CD8-positive, alpha-beta memory T cell (primary cell): Measurements from ENCODE around the gene AGFG2. TPM values are rescaled to one million over a fixed set of nuclear protein-coding genes. Genes with fewer than 3 reads are reported as not detected.
"Not testable (repeated sequence)": the region's sequence is repeated elsewhere in the genome, so short reads cannot be mapped to it uniquely, and the experiment has no call there.

Source experiments
- CTCF ChIA-PET: fragments of 350-600 bp; sonication (Branson Sonifier 250); formaldehyde crosslinking; loops from one replicate; lab custom pipeline; 2021; ENCODE audit warnings: antibody characterized with exemption; lab: Charles Lee
- POLR2A ChIA-PET: fragments of 350-600 bp; sonication (Branson Sonifier 250); formaldehyde crosslinking; loops from one replicate; lab custom pipeline; 2021; ENCODE audit warnings: antibody characterized with exemption; lab: Charles Lee
- DNase-seq, 5 donors: peaks; one replicate each; pipeline versions ENCODE4 v3.0.0 to v3.0.0-alpha.2; 2020 to 2022; ENCODE audit warnings: mixed read lengths in 1 of 5
- H3K27ac ChIP-seq: one replicate; pipeline ENCODE4 v1.7.0; 2013; ENCODE audit warnings: low read depth, mild to moderate bottlenecking, low read length, moderate library complexity
- H3K27me3 ChIP-seq: 2 replicates; pipeline ENCODE4 v1.7.0; 2013; ENCODE audit warnings: low read length, mild to moderate bottlenecking; ENCODE audit not compliant: insufficient read depth, poor library complexity, severe bottlenecking
- H3K36me3 ChIP-seq: 2 replicates; pipeline ENCODE4 v1.7.0; 2013; ENCODE audit warnings: mild to moderate bottlenecking, low read length, moderate library complexity; ENCODE audit not compliant: insufficient read depth
- H3K4me1 ChIP-seq: 2 replicates; pipeline ENCODE4 v1.7.0; 2013; ENCODE audit warnings: mild to moderate bottlenecking, low read length, moderate library complexity; ENCODE audit not compliant: insufficient read depth
- H3K4me3 ChIP-seq: 2 replicates; pipeline ENCODE4 v1.7.0; 2013; ENCODE audit warnings: mild to moderate bottlenecking, low read length
- H3K9me3 ChIP-seq: 2 replicates; pipeline ENCODE4 v1.7.0; 2013; ENCODE audit warnings: mild to moderate bottlenecking, low read length
- H3K27ac Mint-ChIP-seq, 8 donors: one replicate each; pipeline ENCODE4 v1.8.0; 2020 to 2021; ENCODE audit warnings: mixed read lengths in 8 of 8, mild to moderate bottlenecking in 6 of 8, inconsistent platforms in 3 of 8, moderate library complexity in 3 of 8
- H3K27me3 Mint-ChIP-seq, 2 donors: one replicate each; pipeline ENCODE4 v1.8.0; 2020 to 2021; ENCODE audit warnings: mixed read lengths in 2 of 2, mild to moderate bottlenecking in 1 of 2, moderate library complexity in 1 of 2
- H3K36me3 Mint-ChIP-seq, 3 donors: one replicate each; pipeline ENCODE4 v1.8.0; 2020 to 2021; ENCODE audit warnings: mixed read lengths in 3 of 3, inconsistent platforms in 1 of 3, mild to moderate bottlenecking in 1 of 3
- H3K4me1 Mint-ChIP-seq, 3 donors: one replicate each; pipeline ENCODE4 v1.8.0; 2020 to 2021; ENCODE audit warnings: mixed read lengths in 3 of 3, inconsistent platforms in 1 of 3, mild to moderate bottlenecking in 1 of 3
- H3K4me3 Mint-ChIP-seq, 7 donors: one replicate each; pipeline ENCODE4 v1.8.0; 2020 to 2021; ENCODE audit warnings: mixed read lengths in 7 of 7, mild to moderate bottlenecking in 6 of 7, moderate library complexity in 4 of 7, inconsistent platforms in 2 of 7
- H3K9me3 Mint-ChIP-seq, 5 donors: one replicate each; pipeline ENCODE4 v1.8.0; 2020 to 2022; ENCODE audit warnings: mixed read lengths in 5 of 5, mild to moderate bottlenecking in 3 of 5, moderate library complexity in 2 of 5, inconsistent platforms in 1 of 5
- polyA plus RNA-seq: library from polyadenylated mRNA; unstranded; fragments of 300-500 nt; fragmentation: Illumina TruSeq; gene quantifications from one replicate; pipeline ENCODE4 v1.2.3, GENCODE V29; 2021
- total RNA-seq, 2 experiments: library from RNA; stranded (reverse); gene quantifications; one replicate each; pipeline ENCODE4 v1.2.3, GENCODE V29; 2021

Gene AGFG2
- total and polyA plus RNA-seq, 3 experiments from 2014 or later = 36.2 to 63.1 (median 60.5) TPM

- Mint-ChIP-seq H3K9me3 (no peaks in the 10 kb centered on the region), H3K4me1 (peaks cover 53 to 59% (median 56%) of the 10 kb centered on the region in 3 donors), H3K27ac (peak overlapping the region in 7 of 8 donors; percentile 77 to 93 (median 91)), H3K27me3 (peaks cover 0 to 1% of the 10 kb centered on the region in 2 donors), H3K4me3 (peak overlapping the region; percentile 95 to 99 (median 96)), H3K36me3 (peaks cover 0 to 6% (median 3%) of the 10 kb centered on the region in 3 donors)
- H3K36me3 ChIP-seq = no peaks in the 10 kb centered on the region
- ChIA-PET POLR2A (interaction anchor here (0.6 to 2.1 kb wide), 9 partner anchors 9 to 347 kb away, joined by 4 to 18 read pairs (median 5); partner anchors contain the start of genes FBXO24, LRCH4, MEPCE and TSC22D4), CTCF (interaction anchor here (0.7 to 2.8 kb wide), 6 partner anchors 10 to 64 kb away, joined by 3 to 17 read pairs (median 5); no protein-coding TSS in a partner anchor)
- H3K9me3 ChIP-seq = no peaks in the 10 kb centered on the region
- H3K4me1 ChIP-seq = peaks cover 52% of the 10 kb centered on the region
- H3K27ac ChIP-seq = peak overlapping the region; percentile 38
- H3K4me3 ChIP-seq = peak overlapping the region; percentile 79
- H3K27me3 ChIP-seq = no peaks in the 10 kb centered on the region
- no peak for DNase-seq
Measured at GRCh38 chr7:100539436-100540006, 518 bp downstream of the AGFG2 start.

GRCh38 chr7:100540073-100540723 is 1.2 kb downstream of the AGFG2 start:
- peaks cover 58% of the 10 kb centered on the region for H3K4me1 ChIP-seq
- H3K4me1 Mint-ChIP-seq = peaks cover 60 to 66% (median 63%) of the 10 kb centered on the region in 3 donors

GRCh38 chr7:100541309-100541708 is 2.3 kb downstream of the AGFG2 start:
- H3K9me3 ChIP-seq, H3K9me3 Mint-ChIP-seq, H3K4me3 ChIP-seq, H3K27me3 Mint-ChIP-seq, DNase-seq, H3K27ac ChIP-seq, H3K36me3 ChIP-seq, H3K27me3 ChIP-seq, H3K36me3 Mint-ChIP-seq: not testable (repeated sequence)
- ChIA-PET POLR2A (interaction anchor here (1.4 kb wide), 1 partner anchor 25 kb away, joined by 12 read pairs; no protein-coding TSS in a partner anchor), CTCF (interaction anchor here (0.9 to 2.8 kb wide), 9 partner anchors 12 to 151 kb away, joined by 3 to 21 read pairs (median 4); no protein-coding TSS in a partner anchor)
- Mint-ChIP-seq H3K27ac (peak overlapping the region; percentile 58 to 98 (median 94)), H3K4me3 (peak overlapping the region; percentile 78 to 99 (median 96)), H3K4me1 (peaks cover 71 to 77% (median 74%) of the 10 kb centered on the region in 3 donors)
- peaks cover 69% of the 10 kb centered on the region for H3K4me1 ChIP-seq

More at GRCh38 chr7:100540073-100540723, 1.2 kb downstream of the AGFG2 start:
- peaks cover 0 to 1% of the 10 kb centered on the region in 2 donors for H3K27me3 Mint-ChIP-seq
- no peaks in the 10 kb centered on the region for H3K9me3 Mint-ChIP-seq
- Histone ChIP-seq H3K27me3 (no peaks in the 10 kb centered on the region), H3K4me3 (peak overlapping the region; percentile 79), H3K36me3 (no peaks in the 10 kb centered on the region), H3K27ac (no peak overlapping the region), H3K9me3 (no peaks in the 10 kb centered on the region)
- POLR2A ChIA-PET = interaction anchor here (0.6 to 2.1 kb wide), 2 partner anchors 9 to 347 kb away, joined by 5 to 18 read pairs; no protein-coding TSS in a partner anchor
- DNase-seq = no peak
- H3K27ac Mint-ChIP-seq = peak overlapping the region; percentile 51 to 93 (median 86)
- CTCF ChIA-PET = interaction anchor here (2.4 to 2.8 kb wide), 2 partner anchors 9 to 19 kb away, joined by 10 to 17 read pairs; no protein-coding TSS in a partner anchor
- H3K36me3 Mint-ChIP-seq = peaks cover 0 to 6% (median 3%) of the 10 kb centered on the region in 3 donors
- H3K4me3 Mint-ChIP-seq = peak overlapping the region; percentile 95 to 99 (median 96)

- no peaks in the 10 kb centered on the region for H3K36me3 ChIP-seq
- H3K9me3 ChIP-seq = no peaks in the 10 kb centered on the region
- H3K36me3 Mint-ChIP-seq = peaks cover 0 to 11% (median 9%) of the 10 kb centered on the region in 3 donors
- peaks cover 88% of the 10 kb centered on the region for H3K4me1 ChIP-seq
- H3K9me3 Mint-ChIP-seq = no peaks in the 10 kb centered on the region
- H3K4me3 Mint-ChIP-seq = peak overlapping the region; percentile 60 to 98 (median 96)
- peaks cover 88 to 94% (median 91%) of the 10 kb centered on the region in 3 donors for H3K4me1 Mint-ChIP-seq
- POLR2A ChIA-PET = interaction anchor here (1.3 kb wide), 1 partner anchor 27 kb away, joined by 11 read pairs; no protein-coding TSS in a partner anchor
- peak overlapping the region; percentile 86 to 99 (median 98) for H3K27ac Mint-ChIP-seq
- no peak for DNase-seq
- H3K27me3 Mint-ChIP-seq = peaks cover 0 to 1% of the 10 kb centered on the region in 2 donors
- no peak overlapping the region for H3K27ac ChIP-seq
- no peak overlapping the region for H3K4me3 ChIP-seq
- CTCF ChIA-PET = interaction anchor here (0.8 to 2.8 kb wide), 4 partner anchors 16 to 48 kb away, joined by 3 to 21 read pairs (median 3); no protein-coding TSS in a partner anchor
- H3K27me3 ChIP-seq = no peaks in the 10 kb centered on the region
Measured at GRCh38 chr7:100543586-100543985, 4.6 kb downstream of the AGFG2 start.

GRCh38 chr7:100544386-100544785 is 5.4 kb downstream of the AGFG2 start:
- Histone ChIP-seq H3K9me3 (no peaks in the 10 kb centered on the region), H3K36me3 (no peaks in the 10 kb centered on the region), H3K4me1 (peaks cover 95% of the 10 kb centered on the region), H3K27me3 (no peaks in the 10 kb centered on the region), H3K27ac (peak overlapping the region; percentile 36), H3K4me3 (peak overlapping the region; percentile 22)
- ChIA-PET CTCF (interaction anchor here (1.3 to 6.9 kb wide), 4 partner anchors 15 to 62 kb away, joined by 3 to 104 read pairs (median 14); no protein-coding TSS in a partner anchor), POLR2A (no interaction called here)
- Mint-ChIP-seq H3K27ac (peak overlapping the region; percentile 86 to 99 (median 98)), H3K27me3 (no peaks in the 10 kb centered on the region), H3K4me3 (peak overlapping the region; percentile 60 to 98 (median 96)), H3K4me1 (peaks cover 92 to 97% (median 96%) of the 10 kb centered on the region in 3 donors), H3K9me3 (no peaks in the 10 kb centered on the region), H3K36me3 (peaks cover 0 to 13% (median 13%) of the 10 kb centered on the region in 3 donors)
- no peak for DNase-seq

GRCh38 chr7:100544967-100545359 is 6.0 kb downstream of the AGFG2 start:
- Histone ChIP-seq H3K4me1 (peaks cover 98% of the 10 kb centered on the region), H3K27me3 (no peaks in the 10 kb centered on the region), H3K9me3 (no peaks in the 10 kb centered on the region), H3K4me3 (peak overlapping the region; percentile 46), H3K36me3 (no peaks in the 10 kb centered on the region), H3K27ac (no peak overlapping the region)
- peak overlapping the region; percentile 86 to 99 (median 98) for H3K27ac Mint-ChIP-seq
- H3K4me3 Mint-ChIP-seq = peak overlapping the region; percentile 60 to 98 (median 96)
- CTCF ChIA-PET = interaction anchor here (0.8 to 6.9 kb wide), 7 partner anchors 17 to 181 kb away, joined by 3 to 104 read pairs (median 4); no protein-coding TSS in a partner anchor
- peaks cover 93 to 100% (median 97%) of the 10 kb centered on the region in 3 donors for H3K4me1 Mint-ChIP-seq
- POLR2A ChIA-PET = interaction anchor here (0.5 to 1.1 kb wide), 4 partner anchors 39 to 166 kb away, joined by 3 to 5 read pairs (median 4); partner anchors contain the start of gene POP7
- H3K27me3 Mint-ChIP-seq = no peaks in the 10 kb centered on the region
- H3K9me3 Mint-ChIP-seq = no peaks in the 10 kb centered on the region
- H3K36me3 Mint-ChIP-seq = peaks cover 0 to 13% (median 11%) of the 10 kb centered on the region in 3 donors
- DNase-seq = no peak

- H3K4me3 Mint-ChIP-seq = peak overlapping the region; percentile 60 to 98 (median 96)
- Histone ChIP-seq H3K27me3 (no peaks in the 10 kb centered on the region), H3K9me3 (no peaks in the 10 kb centered on the region), H3K4me3 (peak overlapping the region; percentile 46), H3K36me3 (no peaks in the 10 kb centered on the region), H3K4me1 (peaks cover 97% of the 10 kb centered on the region), H3K27ac (peak overlapping the region; percentile 70)
- H3K9me3 Mint-ChIP-seq = no peaks in the 10 kb centered on the region
- ChIA-PET CTCF (interaction anchor here (0.8 to 6.9 kb wide), 6 partner anchors 17 to 180 kb away, joined by 3 to 104 read pairs (median 6); no protein-coding TSS in a partner anchor), POLR2A (interaction anchor here (0.5 to 1.1 kb wide), 6 partner anchors 21 to 397 kb away, joined by 3 to 5 read pairs (median 4); partner anchors contain the start of gene POP7)
- peaks cover 94 to 100% (median 99%) of the 10 kb centered on the region in 3 donors for H3K4me1 Mint-ChIP-seq
- peak overlapping the region; percentile 86 to 99 (median 98) for H3K27ac Mint-ChIP-seq
- peaks cover 5 to 17% (median 15%) of the 10 kb centered on the region in 3 donors for H3K36me3 Mint-ChIP-seq
- DNase-seq = peak in 3 of 5 donors; percentile 18 to 67 (median 24)
- H3K27me3 Mint-ChIP-seq = no peaks in the 10 kb centered on the region
Measured at GRCh38 chr7:100545360-100546128, 6.5 kb downstream of the AGFG2 start.
